Measurements from ENCODE around the gene PRPF40B.
"Not testable (repeated sequence)": the region's sequence is repeated elsewhere in the genome, so short reads cannot be mapped to it uniquely, and the experiment has no call there.

The PRPF40B gene

GRCh38 chr12:49598527-49598926 is 24.8 kb upstream of the PRPF40B start:
- TF ChIP-seq ZFX (IDR thresholded peaks at IDR 0.05) (no peak), CTCF (conservative IDR thresholded peaks at IDR 0.05) (no peak)
- H3K27ac ChIP-seq, result no peak overlapping the region

GRCh38 chr12:49599961-49600360 is 23.4 kb upstream of the PRPF40B start:
- no peak for TF ChIP-seq CTCF (conservative IDR thresholded peaks at IDR 0.05)
- TF ChIP-seq ZFX (IDR thresholded peaks at IDR 0.05), result no peak
- H3K27ac ChIP-seq, result no peak overlapping the region

GRCh38 chr12:49603721-49604120 is 19.6 kb upstream of the PRPF40B start:
- H3K27ac ChIP-seq, result no peak overlapping the region
- TF ChIP-seq ZFX (IDR thresholded peaks at IDR 0.05), result no peak
- no peak for TF ChIP-seq CTCF (conservative IDR thresholded peaks at IDR 0.05)

- H3K27ac ChIP-seq, result no peak overlapping the region
- TF ChIP-seq ZFX (IDR thresholded peaks at IDR 0.05), result no peak
- no peak for TF ChIP-seq CTCF (conservative IDR thresholded peaks at IDR 0.05)
Observed at GRCh38 chr12:49604856-49605255, 18.5 kb upstream of the PRPF40B start.

GRCh38 chr12:49605539-49605938 is 17.8 kb upstream of the PRPF40B start, which contains the start of gene FAM186B:
Gene FAM186B (minus strand): TSS chr12:49605639. CDS start chr12:49605477, 162 bp downstream.
- H3K27ac ChIP-seq, result not testable (repeated sequence)

GRCh38 chr12:49609059-49609874 is 14.1 kb upstream of the PRPF40B start:
- TF ChIP-seq ZFX (IDR thresholded peaks at IDR 0.05) (no peak), CTCF (conservative IDR thresholded peaks at IDR 0.05) (no peak)
- no peak overlapping the region for H3K27ac ChIP-seq

- no peak for TF ChIP-seq ZFX (IDR thresholded peaks at IDR 0.05)
- peak; percentile 56 for TF ChIP-seq CTCF (conservative IDR thresholded peaks at IDR 0.05)
- no peak overlapping the region for H3K27ac ChIP-seq
Observed at GRCh38 chr12:49609875-49610154, 13.5 kb upstream of the PRPF40B start.

GRCh38 chr12:49610785-49611184 is 12.6 kb upstream of the PRPF40B start:
- H3K27ac ChIP-seq, result not testable (repeated sequence)
